CMK (cell line): Measurements from ENCODE around the gene FAM131C.

Experiments
- DNase-seq: peaks from one replicate; pipeline ENCODE4 v3.0.0-alpha.2; 2010; ENCODE audit warnings: low read depth

FAM131C gene

GRCh38 chr1:16015960-16016901 is 57.2 kb downstream of the FAM131C start:
- no peak for DNase-seq

GRCh38 chr1:16015491-16015890 is 58.0 kb downstream of the FAM131C start:
- DNase-seq, result no peak

- no peak for DNase-seq
Measured at GRCh38 chr1:16014509-16015482, 58.7 kb downstream of the FAM131C start.

GRCh38 chr1:16013908-16014258 is 59.6 kb downstream of the FAM131C start:
- no peak for DNase-seq

GRCh38 chr1:16013220-16013907 is 60.1 kb downstream of the FAM131C start:
- DNase-seq, result peak; percentile 30

- peak; percentile 64 for DNase-seq
Measured at GRCh38 chr1:16012590-16013219, 60.7 kb downstream of the FAM131C start.

GRCh38 chr1:16011936-16012589 is 61.4 kb downstream of the FAM131C start:
- no peak for DNase-seq

GRCh38 chr1:16010837-16011236 is 62.6 kb downstream of the FAM131C start:
- no peak for DNase-seq

- DNase-seq, result no peak
Measured at GRCh38 chr1:16009678-16010077, 63.8 kb downstream of the FAM131C start.

GRCh38 chr1:16009030-16009460 is 64.4 kb downstream of the FAM131C start:
- peak; percentile 61 for DNase-seq
